Measurements from ENCODE around the gene CLASP1.

DNA sequence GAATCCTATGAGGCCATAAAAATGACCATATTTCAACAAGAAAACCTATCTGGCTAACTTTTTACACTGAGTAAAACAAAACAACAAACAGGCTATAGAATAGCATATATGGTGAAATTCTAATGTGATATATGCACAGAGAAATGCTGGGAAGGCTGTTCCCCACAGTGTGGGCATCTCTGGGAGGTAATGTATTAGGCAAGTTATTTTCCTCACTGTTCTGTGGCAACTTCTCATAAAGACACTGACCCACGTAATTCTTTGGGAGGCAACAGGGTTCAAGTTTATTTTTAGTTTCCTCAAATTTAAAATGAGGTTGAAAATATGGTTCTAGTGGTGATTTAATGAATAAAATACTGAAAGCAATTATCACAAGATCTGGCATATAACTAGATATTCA lies 71.9 kb downstream of the CLASP1 start:
- TF ChIP-seq, protein P1, sequence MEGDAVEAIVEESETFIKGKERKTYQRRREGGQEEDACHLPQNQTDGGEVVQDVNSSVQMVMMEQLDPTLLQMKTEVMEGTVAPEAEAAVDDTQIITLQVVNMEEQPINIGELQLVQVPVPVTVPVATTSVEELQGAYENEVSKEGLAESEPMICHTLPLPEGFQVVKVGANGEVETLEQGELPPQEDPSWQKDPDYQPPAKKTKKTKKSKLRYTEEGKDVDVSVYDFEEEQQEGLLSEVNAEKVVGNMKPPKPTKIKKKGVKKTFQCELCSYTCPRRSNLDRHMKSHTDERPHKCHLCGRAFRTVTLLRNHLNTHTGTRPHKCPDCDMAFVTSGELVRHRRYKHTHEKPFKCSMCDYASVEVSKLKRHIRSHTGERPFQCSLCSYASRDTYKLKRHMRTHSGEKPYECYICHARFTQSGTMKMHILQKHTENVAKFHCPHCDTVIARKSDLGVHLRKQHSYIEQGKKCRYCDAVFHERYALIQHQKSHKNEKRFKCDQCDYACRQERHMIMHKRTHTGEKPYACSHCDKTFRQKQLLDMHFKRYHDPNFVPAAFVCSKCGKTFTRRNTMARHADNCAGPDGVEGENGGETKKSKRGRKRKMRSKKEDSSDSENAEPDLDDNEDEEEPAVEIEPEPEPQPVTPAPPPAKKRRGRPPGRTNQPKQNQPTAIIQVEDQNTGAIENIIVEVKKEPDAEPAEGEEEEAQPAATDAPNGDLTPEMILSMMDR (IDR thresholded peaks at IDR 0.05; ENCODE audit: poor library complexity): no peak
- TF ChIP-seq EZH2 (IDR thresholded peaks at IDR 0.05; ENCODE audit: borderline replicate concordance): no peak
- TF ChIP-seq EZH2phosphoT487 (IDR thresholded peaks at IDR 0.05; ENCODE audit: low read depth, severe bottlenecking, unreplicated experiment): no peak

All from hepatocyte (in vitro differentiated cells).